Activated gamma-delta T cell (primary cell): ENCODE results near the gene SIGLEC10.

Experiments used
- DNase-seq: peaks from one replicate; lab custom pipeline; 2025; lab: John Stamatoyannopoulos, UW

Gene SIGLEC10

GRCh38 chr19:51394050-51394836 is 23.2 kb downstream of the SIGLEC10 start:
- peak; percentile 64 for DNase-seq

GRCh38 chr19:51392701-51393100 is 24.7 kb downstream of the SIGLEC10 start:
- DNase-seq: no peak

GRCh38 chr19:51391073-51391611 is 26.3 kb downstream of the SIGLEC10 start:
- no peak for DNase-seq

DNA sequence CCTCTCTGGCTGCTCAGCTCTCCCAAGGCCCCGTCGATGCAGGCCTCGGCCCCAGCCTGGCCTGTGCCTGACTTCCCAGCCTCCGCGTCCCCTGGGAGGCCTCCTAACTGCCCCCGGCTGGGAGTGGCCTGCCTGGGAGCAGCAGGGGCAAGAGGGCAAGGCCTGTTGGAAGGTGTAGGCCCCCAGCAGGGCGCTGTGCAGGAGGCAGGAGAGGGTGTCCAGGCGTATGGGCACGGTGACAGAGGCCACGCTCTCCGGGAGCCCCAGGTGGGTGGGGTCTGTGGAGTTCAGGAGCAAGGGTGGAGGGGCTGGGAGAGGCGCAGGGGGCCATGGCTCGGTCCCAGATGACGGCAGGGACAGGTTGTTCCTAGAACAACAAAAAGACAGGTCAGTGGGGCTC is 28.3 kb downstream of the SIGLEC10 start:
- DNase-seq: no peak

DNA sequence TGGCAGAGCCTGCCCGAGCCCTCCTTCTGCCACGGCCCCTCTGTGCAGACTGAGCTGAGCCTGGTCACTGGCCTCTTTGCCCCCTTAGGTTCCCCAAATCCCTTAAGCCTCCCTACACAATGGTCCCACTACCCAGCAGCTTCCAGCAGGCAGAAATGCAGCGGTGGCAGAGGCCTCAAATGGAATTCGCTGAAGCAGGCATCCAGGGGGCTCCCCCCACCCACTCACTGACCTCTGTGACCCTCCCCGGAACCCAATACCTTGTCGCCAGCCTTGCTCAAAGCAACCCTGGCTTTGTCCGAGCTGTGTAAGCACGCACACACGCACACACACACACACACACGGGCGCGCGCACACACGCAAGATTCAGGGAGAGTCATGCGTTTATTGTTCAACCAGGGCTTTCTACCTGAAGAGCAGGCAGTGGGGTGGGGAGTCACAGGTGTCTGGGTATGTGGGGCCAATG is 29.5 kb downstream of the SIGLEC10 start, which contains the start of gene LIM2:
Gene LIM2 (minus strand): TSS at position 51 of the 466 bp plus-strand sequence. CDS start 531 bp downstream, outside the sequence.
- no peak for DNase-seq

DNA sequence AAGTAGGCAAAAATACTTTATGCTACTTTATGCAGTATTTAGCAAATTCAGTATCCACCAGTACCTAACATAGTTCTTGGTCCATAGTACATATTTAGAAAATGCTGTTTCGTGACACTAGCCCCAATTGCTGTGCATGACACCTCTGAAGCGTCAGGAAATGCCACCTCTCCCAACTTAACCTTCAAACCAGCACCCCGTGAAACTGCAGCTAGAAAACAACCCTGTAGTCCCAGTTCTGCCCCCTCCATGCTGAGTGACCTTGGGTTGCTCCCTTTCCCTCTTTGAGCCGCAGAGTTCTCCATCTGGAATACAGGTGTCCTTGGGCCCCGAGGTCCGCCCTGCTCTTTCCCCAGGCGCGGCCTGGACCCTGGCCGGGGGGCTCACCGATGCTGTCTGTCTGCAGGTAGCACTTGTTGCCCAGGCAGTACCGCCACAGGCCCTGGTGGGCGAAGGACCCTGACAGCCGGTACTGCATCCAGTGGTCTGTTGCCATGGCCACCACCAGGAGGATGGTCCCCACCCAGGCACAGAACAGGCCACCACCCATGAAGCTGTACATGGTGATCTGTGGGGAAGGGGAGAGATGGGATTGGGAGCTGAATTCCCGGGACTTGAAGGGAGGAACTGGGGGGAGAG is 30.4 kb downstream of the SIGLEC10 start:
- DNase-seq: no peak

DNA sequence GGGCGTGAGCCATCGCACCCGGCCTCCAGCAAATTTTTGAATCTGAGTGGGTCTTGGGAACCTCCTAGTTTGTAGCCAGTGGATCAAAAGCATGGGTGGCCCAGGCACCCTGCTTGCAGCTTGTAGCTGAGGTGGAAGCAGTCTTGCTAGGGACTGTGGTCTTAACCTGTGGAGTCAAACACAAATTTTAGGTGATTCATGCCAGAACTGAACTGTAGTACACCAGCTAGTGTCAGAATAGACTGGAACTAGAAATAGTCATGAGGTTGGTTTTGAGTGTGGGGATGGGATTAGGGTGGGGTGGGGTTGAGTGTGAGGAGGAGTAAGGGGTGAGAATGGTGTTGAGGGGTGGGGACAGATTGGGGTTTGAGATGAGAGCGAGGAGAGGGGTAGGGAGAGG is 35.4 kb downstream of the SIGLEC10 start:
- DNase-seq: no peak

GRCh38 chr19:51380379-51380778 is 37.1 kb downstream of the SIGLEC10 start:
- DNase-seq: no peak

DNA sequence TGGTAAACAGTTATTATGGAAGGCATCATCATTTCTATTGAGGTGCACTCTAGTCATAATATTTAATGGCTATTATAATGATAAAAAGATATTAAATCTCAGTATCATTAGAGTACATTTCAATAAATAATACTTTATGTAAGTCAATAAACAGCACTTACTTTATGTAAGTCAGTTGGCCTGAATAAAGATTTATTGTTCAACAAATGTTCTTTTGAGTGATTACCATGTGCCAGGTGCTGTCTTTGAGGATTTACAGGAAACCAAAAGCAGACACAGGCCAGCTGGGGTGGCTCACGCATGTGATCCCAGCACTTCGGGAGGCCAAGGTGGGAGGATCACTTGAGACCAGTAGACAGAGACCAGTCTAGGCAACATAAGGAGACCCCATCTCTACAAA is 40.0 kb downstream of the SIGLEC10 start:
- no peak for DNase-seq

- DNase-seq: no peak
These were observed 41.8 kb downstream of the SIGLEC10 start for GRCh38 chr19:51375504-51376221.

DNA sequence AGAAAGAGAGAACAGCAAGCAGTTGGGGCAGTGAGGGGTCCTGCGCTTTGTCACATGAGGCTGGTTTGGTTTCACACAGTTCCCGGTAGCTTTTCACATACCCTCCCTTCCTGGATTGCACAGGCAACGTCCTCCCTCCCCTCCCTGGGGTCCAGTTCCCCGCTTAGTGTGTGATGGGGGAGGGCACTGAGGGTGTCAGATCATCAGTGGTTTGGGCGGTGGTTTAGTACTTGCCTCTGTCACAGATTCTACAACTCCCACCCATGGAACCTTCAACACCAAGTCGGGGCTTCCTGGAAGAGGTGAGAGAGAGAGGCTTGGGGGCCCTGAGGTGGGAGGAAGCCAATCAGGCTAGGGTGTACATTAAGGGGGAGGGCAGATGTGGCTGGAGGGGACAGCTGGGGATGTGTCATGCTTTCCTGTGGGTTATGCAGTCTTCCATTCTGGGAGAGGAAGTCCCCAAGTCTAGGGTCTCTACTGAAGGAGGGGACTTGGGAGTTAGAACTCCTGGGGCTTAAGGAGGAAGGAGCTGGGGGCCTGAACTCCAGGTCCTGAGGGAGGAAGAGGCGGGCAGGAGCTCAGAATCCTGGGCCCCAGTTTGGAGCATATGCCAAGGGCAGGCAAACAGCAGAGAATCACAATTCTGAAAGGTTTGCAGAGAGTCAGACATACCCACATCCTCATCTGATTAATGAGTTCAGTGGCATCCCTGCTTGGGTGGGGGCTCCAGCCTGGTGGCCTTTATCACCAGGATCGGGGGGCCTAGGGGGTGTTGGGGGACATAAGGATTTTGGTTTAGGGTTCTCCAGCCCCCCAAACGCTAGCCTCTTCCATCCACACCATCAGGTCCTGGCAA is 44.6 kb downstream of the SIGLEC10 start, which contains the start of gene NKG7:
Gene NKG7 (minus strand): TSS at position 6 of the 856 bp plus-strand sequence. CDS start 119 bp downstream, outside the sequence.
- no peak for DNase-seq

DNA sequence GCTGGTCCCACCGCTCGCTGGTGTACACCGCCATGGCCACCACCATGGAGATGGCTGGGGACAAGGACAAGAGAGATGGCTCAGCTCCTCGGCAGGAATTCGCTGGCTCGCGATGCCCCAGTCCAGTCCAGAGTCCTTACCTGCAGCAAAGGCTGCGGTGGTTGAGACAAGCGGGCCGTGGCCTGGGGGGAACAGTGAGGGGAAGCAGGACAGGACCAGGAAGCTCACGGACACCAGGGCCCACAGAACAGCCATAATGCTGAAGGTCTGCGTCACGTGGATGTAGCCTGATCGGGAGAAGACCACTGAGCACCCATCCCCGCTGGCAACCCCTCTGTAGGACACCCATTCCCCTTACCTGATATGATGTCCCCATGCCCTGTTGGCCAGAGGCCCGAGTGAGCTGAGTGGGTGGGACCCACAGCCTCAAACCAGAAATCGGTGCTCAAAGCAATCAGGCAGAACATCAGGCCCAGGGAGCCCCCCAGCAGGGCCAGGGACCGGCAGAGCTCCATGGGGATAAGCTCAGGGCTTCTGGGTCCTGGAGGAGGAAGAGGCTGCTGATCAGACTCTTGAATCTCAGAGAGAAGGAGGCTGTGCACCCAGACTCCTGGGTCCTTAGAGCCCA is 45.3 kb downstream of the SIGLEC10 start:
- DNase-seq: no peak

- DNase-seq: no peak
These were observed 46.2 kb downstream of the SIGLEC10 start for GRCh38 chr19:51371186-51371690.

DNA sequence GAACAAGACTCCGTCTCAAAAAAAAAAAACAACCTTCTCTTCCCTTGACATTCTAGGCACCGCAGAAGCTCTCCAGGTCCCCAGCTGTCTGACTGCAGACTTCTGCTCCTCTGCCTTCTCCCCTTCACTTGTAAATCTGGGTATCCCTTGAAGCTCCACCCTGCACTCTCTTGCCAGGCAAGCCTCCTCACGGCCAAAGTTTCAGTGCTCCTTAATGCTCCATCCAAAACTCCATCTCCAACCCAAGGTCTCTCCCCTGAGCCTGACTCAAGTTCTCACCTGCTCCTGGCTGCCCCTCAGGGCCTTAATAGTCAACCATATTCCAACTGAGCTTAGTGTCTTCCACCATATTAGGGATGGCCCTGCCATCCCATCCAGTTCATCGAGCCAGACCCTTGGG is 47.2 kb downstream of the SIGLEC10 start:
- no peak for DNase-seq

DNA sequence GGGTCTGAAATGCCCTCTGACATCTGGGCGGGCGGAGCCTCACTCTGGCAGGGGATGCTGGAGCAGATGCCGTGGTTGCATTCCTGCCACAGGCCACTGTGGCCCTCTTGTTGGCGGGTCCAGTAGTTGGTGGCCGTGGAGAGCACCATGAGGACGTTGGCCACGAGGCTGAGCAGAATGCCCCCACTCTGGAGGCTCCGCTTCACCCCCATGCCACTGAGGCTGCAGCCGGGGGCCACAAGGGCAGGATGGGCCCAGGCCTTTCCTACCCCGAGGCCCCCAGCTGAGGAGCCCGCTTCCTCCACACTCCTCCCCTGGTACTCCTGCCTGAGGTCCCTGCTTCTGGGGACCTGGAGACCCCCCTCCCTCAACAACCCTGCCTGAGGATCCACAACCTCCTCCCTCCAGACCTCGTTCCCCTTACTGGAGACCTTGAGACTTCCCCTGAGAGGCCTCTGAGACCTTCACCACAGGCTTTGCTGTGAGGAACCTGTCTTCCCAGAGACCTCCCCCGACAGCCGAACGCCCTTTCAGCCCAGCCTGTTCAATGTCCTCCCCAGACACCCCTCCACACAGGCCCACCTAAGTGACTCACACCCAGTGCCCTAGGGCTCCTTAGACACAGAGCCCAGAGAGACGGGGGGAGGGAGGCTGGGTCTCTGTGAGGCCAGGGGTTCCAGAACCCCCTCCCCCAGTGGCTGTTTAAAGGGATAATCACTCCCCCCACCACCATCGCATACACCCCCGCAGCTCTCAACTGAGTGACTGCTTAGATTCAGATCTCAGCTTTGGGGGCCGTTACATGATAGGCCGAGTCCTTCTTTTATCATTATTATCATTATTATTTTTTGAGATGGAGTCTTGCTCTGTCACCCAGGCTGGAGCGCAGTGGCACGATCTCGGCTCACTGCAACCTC is 48.8 kb downstream of the SIGLEC10 start, which contains the start of gene CLDND2:
Gene CLDND2 (minus strand): TSS at position 638 of the 917 bp plus-strand sequence. CDS start 426 bp downstream, at position 212.
- no peak for DNase-seq

GRCh38 chr19:51367565-51368365 is 49.7 kb downstream of the SIGLEC10 start:
- peak; percentile 77 for DNase-seq

DNA sequence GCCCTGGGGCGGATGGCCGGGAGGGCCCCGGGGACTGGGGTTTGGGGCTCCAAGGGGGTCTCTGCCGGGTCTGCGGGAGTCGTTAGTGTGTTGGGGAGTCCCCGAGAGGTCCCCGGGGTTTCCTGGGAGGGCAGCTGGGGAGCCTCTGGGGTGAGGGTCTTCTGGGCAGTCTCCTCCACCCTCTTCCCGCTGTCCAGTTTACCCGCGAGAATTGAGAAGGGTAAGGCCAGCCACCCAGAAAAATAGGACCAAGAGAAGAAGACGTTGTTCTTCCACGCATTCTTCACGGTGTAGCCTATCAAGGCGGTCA is 50.2 kb downstream of the SIGLEC10 start:
- no peak for DNase-seq

- peak; percentile 71 for DNase-seq
These were observed 50.8 kb downstream of the SIGLEC10 start for GRCh38 chr19:51366389-51367254.
